Stromal cell of bone marrow (primary cell): Measurements from ENCODE around the gene OTUD3.
"Not testable (repeated sequence)": the region's sequence is repeated elsewhere in the genome, so short reads cannot be mapped to it uniquely, and the experiment has no call there.

Experiments used
- DNase-seq: peaks from one replicate; pipeline ENCODE4 v3.0.0-alpha.2; 2012; ENCODE audit warnings: low read depth

The OTUD3 gene

DNA sequence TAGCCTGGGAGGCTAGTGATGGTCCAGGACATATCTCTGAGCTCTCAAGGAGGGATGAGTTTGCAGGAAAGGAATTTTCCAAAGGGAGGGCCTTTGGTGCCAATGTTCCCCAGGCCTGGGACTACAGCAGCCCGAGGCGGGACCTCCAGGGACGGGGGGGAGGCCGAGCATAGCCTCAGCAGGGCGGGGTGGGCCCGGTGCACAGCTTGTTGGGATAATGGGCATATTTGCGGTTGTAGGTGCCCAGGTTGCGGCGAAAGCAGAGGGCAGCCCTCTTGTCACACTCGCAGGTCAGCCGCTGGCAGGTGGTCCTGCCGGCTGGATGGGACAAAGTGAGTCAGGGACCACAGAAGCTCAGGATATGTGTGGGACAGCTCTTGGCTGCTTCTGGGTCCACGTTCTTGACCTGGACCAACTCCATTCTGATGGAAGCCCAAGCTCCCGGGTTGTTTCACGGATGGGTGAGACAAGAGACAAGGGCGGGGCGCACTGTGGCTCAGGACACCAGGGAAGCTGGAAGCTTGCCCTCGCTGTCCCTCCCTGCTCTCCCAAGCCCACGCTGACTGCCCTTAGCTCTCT is 38.0 kb downstream of the OTUD3 start:
- DNase-seq: no peak

DNA sequence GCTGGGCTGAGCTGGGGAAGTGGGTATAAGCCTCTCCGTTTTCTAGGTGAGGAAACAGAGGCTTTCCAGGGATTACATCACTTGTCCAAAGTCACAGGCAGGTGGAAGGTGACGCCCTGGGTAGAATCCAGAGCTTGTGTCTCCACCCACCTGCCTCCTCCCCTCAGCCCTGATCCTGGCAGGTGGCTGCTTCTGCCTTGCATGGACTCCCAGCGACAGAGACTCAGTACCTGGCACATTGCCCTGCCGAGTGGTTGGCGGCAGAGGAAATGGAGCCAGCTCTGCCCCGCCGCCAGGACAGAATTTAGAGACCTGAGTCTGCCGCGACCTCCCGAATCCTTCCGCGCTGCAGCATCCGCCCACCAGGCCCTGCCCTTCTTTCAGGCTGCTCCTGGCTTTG is 39.1 kb downstream of the OTUD3 start:
- no peak for DNase-seq

DNA sequence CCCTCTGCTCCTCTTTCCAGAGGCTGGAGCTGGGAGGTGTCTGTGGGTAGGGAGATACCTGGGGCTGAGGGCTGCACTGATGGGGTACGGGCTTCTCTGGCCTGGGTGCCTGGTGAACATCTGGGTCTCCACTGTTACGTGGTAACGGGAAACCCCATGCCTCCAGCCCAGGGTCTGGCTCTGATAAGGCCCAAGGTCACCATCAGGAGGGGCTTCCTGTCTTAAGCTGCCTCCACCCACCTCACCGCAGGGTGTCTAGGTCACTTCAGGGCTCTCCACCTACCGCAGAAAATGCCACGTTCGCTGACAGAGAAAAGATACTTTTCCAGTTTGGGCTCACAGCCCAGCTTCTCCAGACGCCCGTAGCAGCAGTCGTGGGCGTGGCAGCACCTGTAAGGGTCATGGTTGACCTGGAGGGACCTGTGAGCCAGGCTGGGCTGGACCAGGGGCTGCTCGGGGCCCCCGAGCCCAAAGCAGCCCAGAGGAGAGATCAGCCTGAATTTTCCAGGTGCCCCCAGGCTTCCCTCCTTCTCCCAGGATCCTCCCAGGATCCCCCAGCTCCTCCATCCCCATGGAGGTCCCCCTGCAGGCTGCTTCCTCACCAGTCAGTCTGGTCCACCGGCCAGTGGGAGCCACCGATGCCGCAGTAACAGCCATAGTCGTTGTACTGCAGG is 40.0 kb downstream of the OTUD3 start:
- DNase-seq: no peak

DNA sequence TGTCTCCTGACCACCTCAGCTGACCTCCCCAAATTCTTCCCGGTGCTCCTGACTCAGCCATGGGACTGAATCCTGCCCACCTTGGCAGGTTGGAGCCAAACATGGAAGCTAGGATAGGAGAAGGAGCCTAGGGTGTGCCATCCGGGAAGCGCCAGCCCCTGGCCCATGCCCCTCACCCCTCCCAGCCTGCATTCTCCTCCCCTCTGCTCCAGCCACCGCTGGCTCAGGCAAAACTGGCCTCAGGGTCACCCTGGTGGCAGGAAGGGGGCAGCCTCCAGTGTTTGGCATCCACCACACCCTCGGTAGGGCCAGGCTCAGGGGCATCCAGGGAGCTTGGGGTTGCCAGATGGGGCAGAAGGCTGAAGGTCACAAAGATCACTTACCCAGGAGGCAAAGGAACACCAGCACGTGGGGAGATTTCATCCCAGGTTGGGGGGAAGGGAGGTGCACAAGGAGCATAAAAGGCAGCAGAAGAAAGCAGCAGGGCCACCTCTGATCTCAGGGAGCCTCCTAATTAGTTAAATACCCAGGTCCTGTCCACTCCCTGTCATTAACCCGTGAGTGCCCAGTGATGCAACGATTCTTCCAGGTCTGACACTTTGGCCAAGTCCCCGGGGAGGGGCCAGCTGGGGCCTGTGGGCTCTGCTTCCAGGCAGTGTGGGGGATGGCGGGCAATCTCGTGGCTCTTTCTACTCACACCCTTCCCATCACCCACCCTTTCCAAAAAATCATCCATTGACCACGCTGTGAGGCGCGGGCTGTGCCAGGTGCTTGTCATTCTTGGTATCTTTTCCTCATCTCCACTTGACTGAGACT is 41.1 kb downstream of the OTUD3 start, which contains the start of gene PLA2G2E:
Gene PLA2G2E, minus strand, starts transcription at position 481 of the 816 bp plus-strand sequence. Its CDS starts 58 bp downstream, at position 423.
- DNase-seq: no peak

DNA sequence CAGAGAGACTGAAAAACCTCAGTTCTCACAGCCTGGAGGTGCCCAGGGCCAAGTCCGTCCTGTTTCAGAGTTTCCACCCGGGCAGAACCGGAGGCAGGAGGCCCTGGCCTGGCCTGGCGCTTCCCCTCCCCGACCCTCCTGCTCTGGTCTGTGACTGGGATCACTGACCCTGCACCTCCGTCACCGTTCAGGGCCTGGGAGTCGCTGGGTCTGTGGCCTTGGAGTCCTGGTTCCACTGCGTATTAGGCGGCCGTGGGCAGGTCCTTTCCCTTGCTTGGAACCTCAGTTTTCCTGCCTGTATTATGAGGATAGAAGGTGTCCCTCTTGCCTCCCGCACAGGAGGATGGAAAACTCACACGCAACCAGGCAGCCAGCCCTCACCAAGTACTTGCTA is 41.8 kb downstream of the OTUD3 start:
- DNase-seq: no peak

DNA sequence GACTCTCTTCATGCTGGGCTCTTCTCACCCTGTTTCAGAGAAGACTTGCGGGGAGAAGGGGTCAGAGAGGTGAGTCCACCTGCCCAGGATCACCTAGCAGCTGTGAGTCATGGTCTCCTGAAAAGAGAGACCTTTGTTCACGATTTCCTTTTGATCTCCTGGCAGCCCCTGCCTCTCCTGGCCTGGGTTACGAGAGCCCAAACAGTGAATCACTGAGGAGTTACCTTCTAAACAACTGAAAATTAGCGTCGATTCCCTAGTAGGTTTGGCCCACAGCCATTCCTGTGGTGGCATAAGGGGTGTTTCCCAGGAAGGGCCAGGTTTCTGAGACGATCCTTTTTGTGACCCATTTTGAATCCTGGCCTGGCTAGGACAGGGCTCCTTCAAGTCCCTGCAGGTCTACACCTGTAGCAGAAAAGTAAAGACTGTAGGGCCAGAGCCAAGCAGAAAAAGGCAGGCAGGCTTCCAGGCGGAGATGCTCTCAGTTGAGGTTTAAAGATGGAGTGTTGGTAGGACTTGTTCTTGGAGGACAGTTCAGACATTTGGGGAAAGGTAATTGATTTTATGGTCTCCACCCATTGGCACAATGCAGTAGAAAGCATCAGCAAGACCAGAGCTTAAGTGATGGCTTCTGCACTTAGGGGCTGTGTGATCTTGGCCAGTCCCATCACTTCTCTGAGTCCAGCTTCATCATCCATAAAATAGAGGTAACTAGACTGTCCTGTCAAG is 43.3 kb downstream of the OTUD3 start:
- DNase-seq: no peak

DNA sequence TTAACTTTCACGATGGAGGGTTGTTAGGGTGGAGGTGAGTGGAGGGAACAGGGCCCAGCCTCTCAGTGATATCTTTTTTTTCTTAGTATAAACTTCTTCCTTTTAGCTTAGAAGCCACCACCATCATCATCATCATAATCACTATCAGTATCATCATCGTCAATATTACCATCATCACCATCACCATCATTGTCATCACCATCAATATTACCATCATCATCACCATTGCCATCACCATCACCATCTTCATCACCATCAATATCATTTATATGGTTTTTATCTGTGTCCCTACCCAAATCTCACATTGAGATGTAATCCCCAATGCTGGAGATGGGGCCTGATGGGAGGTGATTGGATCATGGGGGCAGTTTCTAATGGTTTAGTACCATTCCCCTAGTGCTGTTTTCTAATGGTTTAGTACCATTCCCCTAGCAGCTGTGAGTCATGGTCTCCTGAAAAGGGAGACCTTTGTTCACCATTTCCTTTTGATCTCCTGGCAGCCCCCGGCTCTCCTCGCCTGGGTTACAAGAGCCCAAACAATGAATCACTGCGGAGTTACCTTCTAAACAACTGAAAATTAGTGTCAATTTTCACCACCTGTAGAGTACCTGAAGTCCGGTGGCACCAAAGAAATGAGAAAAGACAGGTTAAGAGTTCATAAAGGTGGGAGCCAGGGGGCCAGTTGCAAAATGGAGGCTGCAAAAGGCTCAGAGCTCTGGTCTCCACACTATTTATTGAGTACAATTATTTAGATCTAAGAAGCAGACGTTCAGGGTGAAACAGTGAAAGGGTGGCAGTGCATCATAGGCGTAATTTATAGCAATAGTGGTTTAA is 44.3 kb downstream of the OTUD3 start:
- no peak for DNase-seq

DNA sequence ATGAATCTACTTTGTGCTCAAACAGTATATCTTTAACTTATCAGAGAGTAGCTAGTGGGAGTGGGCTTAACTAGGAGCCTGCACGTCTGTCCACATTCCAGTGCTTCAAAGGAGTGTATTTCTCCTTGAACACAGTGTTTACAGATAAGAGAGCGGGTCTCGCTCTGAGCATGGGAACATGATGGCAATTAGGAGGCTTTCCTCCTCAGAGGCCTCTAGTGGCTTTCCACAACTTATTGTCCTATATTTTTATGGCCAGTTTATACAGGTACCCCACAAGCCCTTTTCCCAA is 44.9 kb downstream of the OTUD3 start:
- not testable (repeated sequence) for DNase-seq

DNA sequence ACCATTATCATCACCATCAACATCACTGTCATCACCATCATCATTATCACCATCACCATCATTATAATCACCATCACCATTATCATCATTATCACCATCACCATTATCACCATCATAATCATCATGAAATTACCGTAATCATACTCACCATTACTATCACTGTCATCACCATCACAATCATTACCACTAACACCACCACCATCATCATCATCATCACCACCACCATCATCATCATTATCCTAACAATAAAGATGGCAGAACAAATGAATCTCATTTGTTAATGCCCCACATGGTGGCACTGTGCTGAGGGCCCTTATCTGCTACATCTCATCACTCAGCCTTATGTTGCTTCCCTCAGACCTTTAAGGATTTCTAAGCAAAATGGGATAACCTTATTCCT is 50.7 kb downstream of the OTUD3 start:
- no peak for DNase-seq

DNA sequence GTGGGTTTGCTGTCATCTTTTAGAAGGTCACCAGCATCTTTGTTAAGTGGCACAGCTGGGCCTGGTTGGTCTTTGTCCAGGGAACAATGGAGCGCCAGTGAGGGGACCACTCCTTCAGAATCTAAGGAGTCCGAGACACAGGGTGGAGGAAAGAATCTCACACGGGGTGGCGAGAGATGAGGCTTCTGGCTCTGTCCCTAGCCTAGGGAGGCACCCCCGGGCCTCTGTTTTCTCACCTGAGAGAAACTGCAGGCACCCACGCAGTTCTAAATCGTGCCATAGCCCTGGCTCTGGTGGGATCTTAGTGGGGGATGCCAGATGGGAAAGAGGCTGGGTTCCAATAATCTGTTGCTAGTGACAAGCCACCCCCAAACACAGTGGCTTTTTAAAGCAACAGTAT is 52.1 kb downstream of the OTUD3 start:
- no peak for DNase-seq

DNA sequence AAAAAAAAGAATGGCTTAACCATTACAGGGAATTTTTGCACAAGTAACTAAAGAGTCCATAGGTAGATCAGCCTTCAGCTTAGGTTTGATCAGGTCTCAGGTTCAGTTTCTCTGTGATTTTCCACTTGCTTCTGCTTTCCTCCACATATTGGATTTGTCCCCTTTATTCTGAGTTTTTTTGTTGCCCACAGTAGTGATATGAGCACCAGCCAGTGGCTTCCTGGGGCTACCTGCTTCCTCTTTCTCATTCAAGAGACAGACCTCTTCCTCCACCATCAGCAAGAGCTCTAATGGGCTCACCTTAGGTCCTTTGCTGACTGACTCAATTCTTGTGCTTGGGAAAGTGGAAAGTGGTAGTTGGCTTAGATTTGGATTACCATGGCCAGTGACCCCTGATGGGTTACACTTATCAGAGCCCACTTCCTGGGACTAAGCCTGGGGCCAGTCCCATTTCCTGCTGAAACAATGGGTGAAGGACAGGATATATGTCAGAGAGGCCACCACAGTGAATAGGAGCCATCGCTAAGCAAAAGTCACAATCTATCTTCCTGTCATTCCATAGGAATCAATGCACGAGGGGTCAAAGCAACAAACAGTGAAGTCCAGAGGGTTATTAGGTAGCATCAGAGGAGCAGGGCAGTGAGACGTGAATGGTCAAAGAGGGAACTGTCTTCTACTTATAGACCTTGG is 54.0 kb downstream of the OTUD3 start:
- no peak for DNase-seq

DNA sequence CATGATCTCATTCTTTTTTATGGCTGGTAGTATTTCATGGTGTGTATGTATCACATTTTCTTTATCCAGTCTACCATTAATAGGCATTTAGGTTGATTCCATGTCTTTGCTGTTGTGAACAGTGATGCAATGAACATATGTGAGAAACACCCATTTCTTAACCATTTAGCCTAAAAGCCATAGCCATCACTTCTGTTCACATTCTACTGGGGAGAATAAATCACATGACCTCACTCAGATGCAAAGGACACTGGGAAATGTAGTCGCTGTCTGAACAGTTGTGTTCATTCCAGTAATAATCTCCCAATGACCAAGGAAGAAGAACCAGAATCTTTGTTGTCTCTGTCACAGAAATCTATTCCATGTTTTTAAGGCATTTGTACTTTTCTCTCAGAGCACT is 56.3 kb downstream of the OTUD3 start:
- no peak for DNase-seq

DNA sequence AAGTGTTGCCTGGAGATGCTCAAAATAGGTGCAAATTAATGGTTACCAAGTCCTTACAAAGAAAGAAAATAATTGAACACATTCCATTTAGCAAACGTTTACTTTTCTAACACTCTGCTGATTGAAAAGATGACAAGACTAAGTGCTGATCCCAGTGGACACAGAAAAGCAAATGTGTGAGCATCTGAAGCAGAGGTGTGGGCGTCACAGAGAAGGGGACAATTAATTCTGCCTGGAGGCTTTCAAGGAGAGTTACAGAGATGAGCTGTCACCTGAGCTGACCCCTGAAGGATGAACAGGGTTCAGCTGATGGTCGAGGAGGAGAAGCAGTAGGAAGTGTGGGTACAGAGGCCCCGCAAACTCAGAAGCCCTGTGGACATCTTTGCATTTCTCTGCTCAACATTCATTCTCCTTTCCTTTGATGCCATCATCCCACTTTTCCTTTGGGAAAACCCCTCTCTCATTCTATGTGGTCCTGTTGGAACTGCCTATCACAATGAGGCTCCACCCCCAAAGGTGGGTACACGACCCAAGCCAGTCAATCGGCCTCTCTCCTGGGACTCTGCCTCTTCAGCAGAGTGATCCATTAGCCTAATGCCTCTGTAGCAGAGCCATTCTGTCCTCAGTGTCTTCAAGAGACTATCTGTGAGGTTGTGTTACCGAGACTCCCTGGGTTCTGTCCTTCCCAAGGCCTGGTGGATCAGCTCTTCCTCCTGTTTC is 58.5 kb downstream of the OTUD3 start:
- no peak for DNase-seq

DNA sequence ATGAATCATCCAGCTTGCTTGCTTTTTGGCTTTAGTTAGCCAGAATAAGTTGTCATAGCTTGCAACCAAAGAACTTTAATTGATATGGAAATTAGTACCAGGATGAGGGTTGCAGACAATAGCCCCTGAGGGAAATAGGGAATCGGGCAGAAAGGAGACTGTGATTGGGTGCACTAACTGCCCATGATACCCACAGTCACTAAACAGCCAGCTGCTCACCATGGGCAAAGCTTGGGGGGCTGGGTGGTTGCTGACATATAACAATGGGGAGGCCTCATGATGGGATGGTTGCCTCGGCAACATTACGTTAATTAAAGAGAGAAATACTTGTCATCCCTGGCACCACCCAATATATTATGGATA is 59.0 kb downstream of the OTUD3 start:
- DNase-seq: no peak

DNA sequence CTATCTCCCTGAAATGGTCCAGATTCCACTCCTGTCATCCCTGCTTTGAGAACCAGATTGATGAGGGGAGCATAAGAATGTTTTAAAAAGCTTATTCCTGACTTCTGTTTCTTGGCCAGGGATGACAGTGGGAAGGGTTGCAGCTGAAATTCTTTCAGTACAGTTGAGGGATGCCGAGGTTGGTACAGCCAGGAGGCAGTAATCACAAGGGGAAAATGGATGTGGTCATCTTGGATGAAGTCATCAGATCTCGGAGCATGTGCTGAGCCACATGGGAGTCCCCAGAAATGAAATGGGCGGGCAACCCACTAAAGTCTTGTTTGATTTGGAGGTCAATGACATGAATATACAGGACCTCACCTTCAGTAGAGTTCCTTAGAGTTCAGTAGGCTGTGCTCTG is 59.9 kb downstream of the OTUD3 start:
- peak; percentile 16 for DNase-seq

DNA sequence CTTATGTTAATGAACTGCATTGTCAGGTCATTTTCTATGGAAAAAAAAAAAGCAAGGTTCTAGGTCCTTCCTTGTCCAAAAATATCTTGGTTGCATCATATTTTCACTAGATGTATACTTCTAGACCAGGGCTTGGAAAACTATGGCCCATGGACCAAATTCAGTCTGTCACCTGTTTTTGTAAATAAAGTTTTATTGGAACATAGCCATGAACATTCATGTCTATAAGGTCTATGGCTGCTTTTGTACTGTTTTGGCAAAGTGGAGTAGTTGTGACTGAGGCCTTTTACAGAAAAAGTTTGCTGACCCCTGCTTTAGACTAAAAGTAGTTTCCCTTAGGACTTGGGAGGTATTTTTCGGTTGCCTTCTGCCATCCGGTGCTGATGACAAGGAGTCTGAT is 60.5 kb downstream of the OTUD3 start:
- DNase-seq: no peak

DNA sequence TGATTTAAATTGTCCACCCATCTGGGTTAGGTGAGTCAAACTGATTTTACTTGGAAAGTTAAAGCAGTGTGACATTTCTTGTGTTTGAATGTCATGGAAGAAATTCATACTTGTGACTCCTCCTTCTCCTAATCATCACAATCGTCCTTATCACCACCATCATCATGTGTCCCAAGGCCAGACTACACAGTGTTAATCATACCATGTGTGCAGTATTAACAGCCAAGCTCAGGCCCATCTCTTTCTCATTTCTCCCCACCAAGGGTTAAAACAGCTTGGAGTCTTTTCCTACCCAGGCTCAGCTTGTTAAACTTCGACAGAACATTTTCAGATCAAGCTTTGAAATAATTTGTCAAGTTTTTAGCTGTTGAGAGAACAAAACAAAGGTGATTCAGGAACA is 63.7 kb downstream of the OTUD3 start:
- DNase-seq: no peak

DNA sequence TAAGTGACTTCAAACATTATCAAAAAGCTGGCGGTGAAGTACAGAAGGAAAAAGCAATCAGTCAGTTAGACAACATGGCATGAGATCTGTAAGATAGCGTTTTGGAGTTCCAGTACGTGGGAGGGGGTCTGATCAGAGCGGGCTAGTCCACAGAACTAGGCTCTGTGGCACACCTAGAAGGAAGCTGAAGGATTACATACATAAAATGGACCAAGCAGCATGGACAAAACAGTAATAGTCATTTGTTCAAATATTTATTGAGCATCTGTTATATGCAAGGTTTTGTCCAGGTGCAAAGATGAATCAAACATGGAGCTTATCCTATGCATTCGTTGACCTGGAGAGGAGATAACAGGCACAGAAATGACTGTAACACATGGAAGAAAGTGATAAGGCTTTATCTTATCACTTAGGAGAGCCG is 64.1 kb downstream of the OTUD3 start:
- no peak for DNase-seq

DNA sequence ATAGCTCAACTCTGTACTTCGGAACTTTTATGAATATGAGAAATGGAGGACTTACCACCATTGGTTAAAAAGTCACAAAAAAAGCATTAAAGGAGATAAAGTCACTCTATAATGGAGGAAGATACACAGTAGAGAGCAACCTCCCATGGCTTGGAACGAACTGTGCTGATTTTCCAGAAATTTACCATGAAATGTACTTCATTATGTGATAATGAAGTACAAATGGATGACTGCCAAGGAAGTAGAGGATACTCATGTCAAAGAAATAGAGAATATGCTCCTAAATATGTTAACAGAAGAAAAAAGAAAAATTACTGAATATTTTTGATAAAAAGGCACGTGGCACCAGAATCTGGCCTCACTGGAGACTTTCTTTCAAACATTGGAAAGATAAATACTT is 64.8 kb downstream of the OTUD3 start:
- no peak for DNase-seq

DNA sequence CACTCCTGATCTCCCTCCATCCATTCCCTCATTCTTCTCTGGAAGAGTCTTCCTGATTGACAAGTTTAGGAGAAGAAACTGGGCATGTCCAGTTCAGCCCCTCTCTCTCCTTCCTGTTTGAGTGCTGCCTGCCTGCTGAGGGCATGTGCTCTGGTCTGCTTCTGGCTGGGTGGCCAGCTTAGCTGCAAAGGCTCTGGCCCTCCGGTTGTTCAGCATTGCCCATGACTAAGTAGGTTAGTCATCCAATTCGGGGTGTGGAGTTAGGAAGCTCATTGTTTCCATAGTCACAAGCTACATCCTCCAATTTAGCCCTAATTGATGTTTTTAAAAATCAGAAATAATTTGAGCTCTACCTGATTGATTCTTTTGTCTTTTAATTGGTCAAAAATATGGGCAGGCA is 66.8 kb downstream of the OTUD3 start:
- DNase-seq: peak; percentile 84

DNA sequence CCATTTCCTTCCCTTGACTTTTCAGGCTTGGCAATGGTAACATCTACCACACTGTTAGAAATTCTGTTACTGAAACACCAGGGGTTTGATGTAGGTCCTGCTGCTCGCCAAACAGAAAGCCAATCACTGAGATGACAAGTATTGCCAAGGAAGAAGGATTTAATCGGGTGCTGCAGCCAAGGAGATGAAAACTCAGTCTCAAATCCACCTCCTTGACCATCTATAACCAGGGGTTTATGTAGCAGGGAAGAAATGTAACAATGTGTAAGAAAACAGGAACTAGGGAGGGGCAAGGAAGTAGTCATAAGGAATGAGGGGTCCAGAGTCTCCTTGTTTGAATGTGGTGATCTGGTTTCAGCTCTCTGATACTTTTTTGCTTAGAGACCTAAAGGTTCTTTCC is 71.9 kb downstream of the OTUD3 start:
- DNase-seq: no peak
